ENCODE measurements around the gene RAPSN. TPM values are rescaled to one million over a fixed set of nuclear protein-coding genes. Genes with fewer than 3 reads are reported as not detected.

The RAPSN gene
- total RNA-seq (2022) = 0.93 and 2.0 TPM in 2 replicates
- Bru-seq, nascent RNA = percentile 51 among the genes with signal in this experiment
- percentile 66 among the genes with signal in this experiment for BruChase-seq, experiment 1, labeled RNA remaining after a 2-hour chase
- BruChase-seq, experiment 2, labeled RNA remaining after a 6-hour chase = percentile 65 among the genes with signal in this experiment
- long read RNA-seq, partial matches to known transcripts = 1 of 1 reads
- long read RNA-seq, other reads (novel, unspliced or antisense) = 0 of 1 reads

GRCh38 chr11:47448566-47449427 lies at the start of gene RAPSN:
RAPSN (minus strand) TSS chr11:47449136; CDS start chr11:47448964, 172 bp downstream.
- CTCF ChIA-PET = interaction anchor here (0.8 kb wide), 1 partner anchor 120 kb away, joined by 3 read pairs; no protein-coding TSS in a partner anchor
- BruUV-seq (replicated peaks) = no TSS peak
- Mint-ChIP-seq H3K36me3 (ENCODE audit: insufficient read depth, unreplicated experiment) (peaks cover 20% of the 10 kb centered on the region), H3K27ac (ENCODE audit: unreplicated experiment) (peak within 1 kb of the TSS; percentile 27), H3K9me3 (ENCODE audit: unreplicated experiment) (no peaks in the 10 kb centered on the region), H3K27me3 (ENCODE audit: insufficient read depth, unreplicated experiment) (no peaks in the 10 kb centered on the region), H3K4me1 (ENCODE audit: low read depth, unreplicated experiment) (no peaks in the 10 kb centered on the region), H3K4me3 (ENCODE audit: unreplicated experiment) (no peak within 1 kb of the TSS)
- Histone ChIP-seq H3K4me3 (ENCODE audit: low read depth, low read length) (no peak within 1 kb of the TSS), H3K36me3 (ENCODE audit: control insufficient read depth, insufficient read depth, low read length) (no peaks in the 10 kb centered on the region), H3K4me1 (no peaks in the 10 kb centered on the region), H3K27me3 (replicated peaks; ENCODE audit: control insufficient read depth, insufficient read depth, low read length) (no peaks in the 10 kb centered on the region), H3K9me3 (no peaks in the 10 kb centered on the region)
- POLR2A ChIA-PET = no interaction called here
- intact Hi-C loops (cut with micrococcal nuclease; ENCODE audit: unreplicated experiment) = no loop called here
- TF ChIP-seq, protein P1, sequence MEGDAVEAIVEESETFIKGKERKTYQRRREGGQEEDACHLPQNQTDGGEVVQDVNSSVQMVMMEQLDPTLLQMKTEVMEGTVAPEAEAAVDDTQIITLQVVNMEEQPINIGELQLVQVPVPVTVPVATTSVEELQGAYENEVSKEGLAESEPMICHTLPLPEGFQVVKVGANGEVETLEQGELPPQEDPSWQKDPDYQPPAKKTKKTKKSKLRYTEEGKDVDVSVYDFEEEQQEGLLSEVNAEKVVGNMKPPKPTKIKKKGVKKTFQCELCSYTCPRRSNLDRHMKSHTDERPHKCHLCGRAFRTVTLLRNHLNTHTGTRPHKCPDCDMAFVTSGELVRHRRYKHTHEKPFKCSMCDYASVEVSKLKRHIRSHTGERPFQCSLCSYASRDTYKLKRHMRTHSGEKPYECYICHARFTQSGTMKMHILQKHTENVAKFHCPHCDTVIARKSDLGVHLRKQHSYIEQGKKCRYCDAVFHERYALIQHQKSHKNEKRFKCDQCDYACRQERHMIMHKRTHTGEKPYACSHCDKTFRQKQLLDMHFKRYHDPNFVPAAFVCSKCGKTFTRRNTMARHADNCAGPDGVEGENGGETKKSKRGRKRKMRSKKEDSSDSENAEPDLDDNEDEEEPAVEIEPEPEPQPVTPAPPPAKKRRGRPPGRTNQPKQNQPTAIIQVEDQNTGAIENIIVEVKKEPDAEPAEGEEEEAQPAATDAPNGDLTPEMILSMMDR (IDR thresholded peaks at IDR 0.05; ENCODE audit: insufficient read depth in 1 of 2, low read depth in 1 of 2, low read length in 1 of 2, severe bottlenecking in 1 of 2, unreplicated experiment in 1 of 2) = no peak
- no peak for DNase-seq

DNA sequence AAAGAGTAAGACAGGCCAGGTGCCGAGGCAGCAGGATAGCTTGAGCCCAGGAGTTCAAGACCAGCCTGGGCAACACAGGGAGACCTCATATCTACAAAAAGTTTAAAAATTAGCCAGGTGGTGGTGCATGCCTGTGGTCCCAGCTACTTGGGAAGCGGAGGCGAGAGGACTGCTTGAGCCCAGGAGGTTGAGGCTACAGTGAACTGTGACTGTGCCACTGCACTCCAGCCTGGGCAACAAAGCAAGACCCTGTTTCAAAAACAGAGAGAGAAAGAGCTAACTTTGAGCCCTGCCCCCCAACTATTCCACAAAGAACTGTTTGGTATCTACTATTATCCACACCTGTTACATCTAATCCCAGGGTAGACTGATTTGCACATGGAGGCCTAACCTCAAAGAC lies 49.2 kb upstream of the RAPSN start:
- intact Hi-C loops (cut with micrococcal nuclease; ENCODE audit: unreplicated experiment) = no loop called here
- POLR2A ChIA-PET = no interaction called here

GRCh38 chr11:47496808-47497207 lies 47.9 kb upstream of the RAPSN start:
- Mint-ChIP-seq H3K27ac (ENCODE audit: unreplicated experiment) (no peak overlapping the region), H3K4me1 (ENCODE audit: low read depth, unreplicated experiment) (no peaks in the 10 kb centered on the region), H3K9me3 (ENCODE audit: unreplicated experiment) (no peaks in the 10 kb centered on the region), H3K4me3 (ENCODE audit: unreplicated experiment) (no peak overlapping the region), H3K36me3 (ENCODE audit: insufficient read depth, unreplicated experiment) (peaks cover 41% of the 10 kb centered on the region), H3K27me3 (ENCODE audit: insufficient read depth, unreplicated experiment) (no peaks in the 10 kb centered on the region)
- POLR2A ChIA-PET = no interaction called here
- BruUV-seq (replicated peaks) = no TSS peak
- CTCF ChIA-PET = no interaction called here
- H3K27me3 ChIP-seq (replicated peaks; ENCODE audit: control insufficient read depth, insufficient read depth, low read length) = no peaks in the 10 kb centered on the region
- no peaks in the 10 kb centered on the region; the same call in none of the 2 replicates for H3K36me3 ChIP-seq (ENCODE audit: control insufficient read depth, insufficient read depth, low read length)
- no peak overlapping the region for H3K4me3 ChIP-seq (ENCODE audit: low read depth, low read length)
- no peaks in the 10 kb centered on the region for H3K9me3 ChIP-seq
- intact Hi-C loops (cut with micrococcal nuclease; ENCODE audit: unreplicated experiment) = no loop called here
- TF ChIP-seq, protein P1 (IDR thresholded peaks at IDR 0.05; ENCODE audit: insufficient read depth in 1 of 2, low read depth in 1 of 2, low read length in 1 of 2, severe bottlenecking in 1 of 2, unreplicated experiment in 1 of 2) = no peak
- H3K4me1 ChIP-seq = no peaks in the 10 kb centered on the region
- no peak for DNase-seq

More for the DNA sequence above, 49.2 kb upstream of the RAPSN start:
- H3K36me3 ChIP-seq (ENCODE audit: control insufficient read depth, insufficient read depth, low read length) = no peaks in the 10 kb centered on the region
- TF ChIP-seq, protein P1 (IDR thresholded peaks at IDR 0.05; ENCODE audit: insufficient read depth in 1 of 2, low read depth in 1 of 2, low read length in 1 of 2, severe bottlenecking in 1 of 2, unreplicated experiment in 1 of 2) = no peak
- CTCF ChIA-PET = interaction anchor here (0.6 kb wide), 1 partner anchor 78 kb away, joined by 4 read pairs; no protein-coding TSS in a partner anchor
- Mint-ChIP-seq H3K4me1 (ENCODE audit: low read depth, unreplicated experiment) (no peaks in the 10 kb centered on the region), H3K27me3 (ENCODE audit: insufficient read depth, unreplicated experiment) (no peaks in the 10 kb centered on the region), H3K36me3 (ENCODE audit: insufficient read depth, unreplicated experiment) (peaks cover 41% of the 10 kb centered on the region), H3K4me3 (ENCODE audit: unreplicated experiment) (no peak overlapping the region), H3K9me3 (ENCODE audit: unreplicated experiment) (no peaks in the 10 kb centered on the region), H3K27ac (ENCODE audit: unreplicated experiment) (no peak overlapping the region)
- BruUV-seq (replicated peaks) = no TSS peak
- no peaks in the 10 kb centered on the region for H3K27me3 ChIP-seq (replicated peaks; ENCODE audit: control insufficient read depth, insufficient read depth, low read length)
- no peaks in the 10 kb centered on the region for H3K9me3 ChIP-seq
- peaks cover 3% of the 10 kb centered on the region; the same call in 1 of the 2 replicates for H3K4me1 ChIP-seq
- H3K4me3 ChIP-seq (ENCODE audit: low read depth, low read length) = no peak overlapping the region
- DNase-seq = no peak

Data from Caco-2 (cell line).